GM13977 (cell line): Measurements from ENCODE around the gene TPM4.

Source experiments
- DNase-seq: peaks from one replicate; pipeline ENCODE4 v3.0.0; 2012; ENCODE audit warnings: low spot score
- in situ Hi-C: fragments of 300-500 bp; cut with MboI; formaldehyde crosslinking; loops from one replicate; pipeline ENCODE4 v1.12.0; 2022; ENCODE audit warnings: low sequenced_read_pairs, low pct_unique_long_range_greater_than_20kb, mixed read lengths, inconsistent platforms; ENCODE audit not compliant: unreplicated experiment
- TF ChIP-seq, protein P1 (sequence below): IDR thresholded peaks from 2 replicates; pipeline ENCODE4 v1.5.1; 2012; ENCODE audit warnings: mild to moderate bottlenecking, control low read depth; ENCODE audit not compliant: insufficient read depth; ENCODE audit errors: extremely low read depth, missing control alignments

The TPM4 gene

DNA sequence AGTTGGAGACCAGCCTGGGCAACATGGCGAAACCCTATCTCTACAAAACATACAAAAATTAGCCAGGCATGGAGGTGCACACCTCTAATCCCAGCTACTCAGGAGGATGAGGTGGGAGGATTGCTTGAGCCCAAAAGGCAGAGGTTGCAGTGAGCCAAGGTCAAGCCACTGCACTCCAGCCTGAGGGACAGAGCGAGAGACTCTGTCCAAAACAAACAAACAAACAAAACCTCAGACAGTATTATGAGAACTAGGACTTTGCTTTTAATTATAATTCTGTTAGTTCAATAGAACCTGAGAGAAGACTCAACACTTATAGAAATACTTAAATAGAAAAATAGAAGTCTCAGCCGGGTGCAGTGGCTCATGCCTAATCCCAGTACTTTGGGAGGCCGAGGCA is 31.1 kb upstream of the TPM4 start:
- in situ Hi-C loops = loop anchor here (10.0 kb wide), 1 partner anchor 340 kb away; no protein-coding TSS in a partner anchor
- TF ChIP-seq, protein P1, sequence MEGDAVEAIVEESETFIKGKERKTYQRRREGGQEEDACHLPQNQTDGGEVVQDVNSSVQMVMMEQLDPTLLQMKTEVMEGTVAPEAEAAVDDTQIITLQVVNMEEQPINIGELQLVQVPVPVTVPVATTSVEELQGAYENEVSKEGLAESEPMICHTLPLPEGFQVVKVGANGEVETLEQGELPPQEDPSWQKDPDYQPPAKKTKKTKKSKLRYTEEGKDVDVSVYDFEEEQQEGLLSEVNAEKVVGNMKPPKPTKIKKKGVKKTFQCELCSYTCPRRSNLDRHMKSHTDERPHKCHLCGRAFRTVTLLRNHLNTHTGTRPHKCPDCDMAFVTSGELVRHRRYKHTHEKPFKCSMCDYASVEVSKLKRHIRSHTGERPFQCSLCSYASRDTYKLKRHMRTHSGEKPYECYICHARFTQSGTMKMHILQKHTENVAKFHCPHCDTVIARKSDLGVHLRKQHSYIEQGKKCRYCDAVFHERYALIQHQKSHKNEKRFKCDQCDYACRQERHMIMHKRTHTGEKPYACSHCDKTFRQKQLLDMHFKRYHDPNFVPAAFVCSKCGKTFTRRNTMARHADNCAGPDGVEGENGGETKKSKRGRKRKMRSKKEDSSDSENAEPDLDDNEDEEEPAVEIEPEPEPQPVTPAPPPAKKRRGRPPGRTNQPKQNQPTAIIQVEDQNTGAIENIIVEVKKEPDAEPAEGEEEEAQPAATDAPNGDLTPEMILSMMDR = no peak
- no peak for DNase-seq

DNA sequence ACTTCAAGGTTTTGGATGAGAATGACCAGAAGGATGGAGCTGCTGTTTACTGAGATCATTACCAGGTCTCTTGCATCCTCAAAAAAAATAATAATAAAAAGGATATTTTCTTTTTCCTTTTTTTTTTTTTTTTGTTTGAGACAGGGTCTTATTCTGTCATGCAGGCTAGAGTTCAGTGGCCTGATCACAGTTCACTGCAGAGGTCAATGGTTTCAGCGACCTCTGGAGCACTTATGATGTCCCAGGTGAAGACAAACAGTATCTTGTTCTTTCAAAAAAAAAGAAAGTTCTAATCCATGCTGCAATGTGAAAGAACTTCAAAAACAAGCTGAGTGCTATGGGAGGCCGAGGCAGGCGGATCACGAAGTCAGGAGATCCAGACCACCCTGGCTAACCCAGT is 30.4 kb upstream of the TPM4 start:
- TF ChIP-seq, protein P1 = no peak
- no peak for DNase-seq
- in situ Hi-C loops = loop anchor here (10.0 kb wide), 1 partner anchor 339 kb away; no protein-coding TSS in a partner anchor

DNA sequence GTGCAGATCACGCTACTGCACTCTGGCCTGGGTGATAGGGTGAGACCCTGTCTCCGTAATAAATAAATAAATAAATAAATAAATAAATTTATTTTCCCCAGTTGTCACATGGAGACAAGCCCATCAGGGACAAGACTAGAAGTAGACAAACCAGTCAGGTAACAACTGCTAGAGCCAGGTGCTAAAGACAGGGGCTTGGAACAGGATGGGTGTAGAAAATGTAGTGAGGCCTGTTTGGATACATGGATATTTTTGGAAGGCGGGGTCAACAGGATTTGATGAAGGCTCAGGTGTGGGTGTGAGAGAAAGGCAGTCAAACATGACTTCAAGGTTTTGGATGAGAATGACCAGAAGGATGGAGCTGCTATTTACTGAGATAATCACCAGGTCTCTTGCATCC is 27.7 kb upstream of the TPM4 start:
- TF ChIP-seq, protein P1 = no peak
- in situ Hi-C loops = loop anchor here (10.0 kb wide), 1 partner anchor 336 kb away; no protein-coding TSS in a partner anchor
- DNase-seq = no peak

DNA sequence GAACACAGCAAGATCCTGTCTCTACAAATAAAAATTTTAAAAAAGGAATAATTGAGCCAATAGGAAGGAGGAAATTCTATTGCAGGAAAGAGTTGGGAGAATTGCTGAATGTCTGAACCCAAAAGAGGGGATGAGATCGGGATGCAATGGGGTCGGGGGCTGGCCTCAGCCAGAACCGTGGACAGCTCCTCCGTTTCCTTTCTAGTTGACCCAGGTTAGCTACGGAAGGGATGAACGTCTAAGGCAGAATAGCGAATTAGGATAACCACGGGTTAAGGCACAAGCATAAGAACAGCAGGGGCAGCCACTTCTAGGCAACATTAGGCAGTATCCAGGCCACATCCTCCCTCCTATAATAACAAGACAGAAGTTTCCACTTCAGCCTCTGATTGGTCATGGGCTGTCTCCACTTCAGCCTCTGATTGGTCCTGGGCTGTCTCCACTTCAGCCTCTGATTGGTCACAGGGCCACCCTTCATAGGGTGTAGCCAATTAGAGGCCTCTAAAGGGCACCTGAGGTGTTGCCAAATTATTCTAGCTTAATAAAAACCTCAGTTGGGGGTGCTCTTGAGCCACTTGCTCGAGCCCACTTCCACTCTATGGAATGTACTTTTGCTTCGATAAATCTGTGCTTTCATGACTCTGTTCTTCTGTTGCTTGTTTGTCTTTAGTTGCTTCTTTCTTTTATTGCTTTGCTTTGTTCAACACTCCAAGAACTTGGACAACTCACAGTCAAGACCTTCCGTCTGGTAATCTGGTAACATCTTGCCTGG is 24.9 kb upstream of the TPM4 start:
- DNase-seq = no peak
- in situ Hi-C loops = loop anchor here (10.0 kb wide), 1 partner anchor 123 kb away; the partner anchor contains the start of gene CIB3
- TF ChIP-seq, protein P1 = no peak

DNA sequence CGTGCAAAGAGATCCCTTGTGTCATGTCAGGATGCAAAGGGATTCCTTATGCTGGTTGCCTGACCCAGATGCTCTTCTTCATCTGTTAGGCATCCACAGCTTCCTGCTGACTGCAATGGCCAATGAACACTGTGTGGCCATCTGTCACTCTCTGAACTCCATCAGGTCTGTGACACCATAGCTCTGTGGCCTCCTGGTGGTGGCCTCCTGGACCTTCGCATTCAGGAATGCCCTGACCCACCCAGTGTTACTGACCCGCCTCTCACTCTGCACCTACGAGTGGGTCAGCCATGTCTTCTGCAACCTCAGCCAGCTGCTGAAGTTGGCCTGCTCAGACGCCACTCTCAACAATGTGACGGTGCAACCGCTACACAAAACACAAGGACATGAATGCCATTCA is 23.9 kb upstream of the TPM4 start:
- no peak for DNase-seq
- in situ Hi-C loops = loop anchor here (10.0 kb wide), 1 partner anchor 122 kb away; the partner anchor contains the start of gene CIB3
- TF ChIP-seq, protein P1 = no peak

DNA sequence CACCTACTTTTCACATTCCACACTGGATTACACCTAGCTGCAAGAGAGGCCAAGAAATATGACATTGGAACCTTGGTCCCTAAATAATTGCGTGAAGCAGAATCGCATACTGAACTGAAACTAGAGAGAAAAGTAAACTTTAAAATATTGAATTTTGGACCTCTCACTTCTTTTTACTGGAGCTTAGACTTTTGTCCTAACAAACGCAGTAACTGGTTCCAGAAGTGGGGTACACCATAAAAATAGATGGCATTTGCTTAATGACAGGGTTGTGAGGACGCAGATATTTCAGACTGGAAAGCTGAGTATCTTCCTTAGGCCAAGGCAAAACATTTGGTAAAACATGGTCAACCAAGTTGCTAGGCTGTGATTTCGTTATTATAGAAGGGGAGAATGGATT is 19.2 kb upstream of the TPM4 start:
- in situ Hi-C loops = loop anchor here (10.0 kb wide), 1 partner anchor 118 kb away; the partner anchor contains the start of gene CIB3
- no peak for DNase-seq
- TF ChIP-seq, protein P1 = no peak
